GM21447 (cell line): Measurements from ENCODE around the gene DLG2.

Source experiments
- ATAC-seq: cut with Tn5 transposase; IDR thresholded peaks from one replicate; pipeline ENCODE4 v1.9.1; 2021; ENCODE audit not compliant: unreplicated experiment

Gene DLG2

DNA sequence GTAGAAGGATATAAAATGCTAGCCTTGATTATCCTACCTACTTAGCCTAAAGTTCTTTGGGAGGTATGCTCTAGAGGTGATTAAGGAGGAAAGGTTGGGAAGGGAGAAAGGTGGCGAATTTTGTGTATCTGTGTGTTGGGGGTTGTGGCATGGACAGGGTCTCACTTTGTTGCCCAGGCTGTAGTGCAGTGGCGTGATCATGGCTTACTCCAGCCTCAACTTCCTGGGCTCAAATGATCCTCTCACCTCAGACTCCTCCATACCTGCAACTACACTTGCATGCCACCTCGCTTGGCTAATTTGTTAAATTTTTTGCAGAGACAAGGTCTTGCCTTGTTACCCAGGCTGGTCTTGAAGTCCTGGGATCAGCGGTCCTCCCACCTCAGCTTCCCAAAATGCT lies 1094.8 kb downstream of the DLG2 start:
- ATAC-seq = no peak

DNA sequence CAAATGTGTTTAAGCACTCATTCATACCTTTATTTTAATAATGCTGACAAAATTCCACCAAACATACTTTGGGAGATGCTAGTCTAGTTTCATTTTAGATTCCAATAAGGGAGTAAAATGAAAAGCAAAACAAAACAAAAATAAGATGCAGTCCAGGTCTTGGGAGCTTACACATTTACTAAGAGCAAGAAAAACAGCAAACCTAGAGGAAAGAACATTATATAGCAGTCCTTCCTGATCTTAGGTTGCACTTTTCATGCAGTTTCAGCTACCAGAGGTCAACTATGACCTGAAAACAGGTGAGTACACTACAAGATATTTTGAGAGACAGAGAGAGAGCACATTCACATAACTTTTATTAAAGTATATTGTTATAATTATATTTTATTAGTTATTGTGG lies 1100.9 kb downstream of the DLG2 start:
- ATAC-seq = no peak

DNA sequence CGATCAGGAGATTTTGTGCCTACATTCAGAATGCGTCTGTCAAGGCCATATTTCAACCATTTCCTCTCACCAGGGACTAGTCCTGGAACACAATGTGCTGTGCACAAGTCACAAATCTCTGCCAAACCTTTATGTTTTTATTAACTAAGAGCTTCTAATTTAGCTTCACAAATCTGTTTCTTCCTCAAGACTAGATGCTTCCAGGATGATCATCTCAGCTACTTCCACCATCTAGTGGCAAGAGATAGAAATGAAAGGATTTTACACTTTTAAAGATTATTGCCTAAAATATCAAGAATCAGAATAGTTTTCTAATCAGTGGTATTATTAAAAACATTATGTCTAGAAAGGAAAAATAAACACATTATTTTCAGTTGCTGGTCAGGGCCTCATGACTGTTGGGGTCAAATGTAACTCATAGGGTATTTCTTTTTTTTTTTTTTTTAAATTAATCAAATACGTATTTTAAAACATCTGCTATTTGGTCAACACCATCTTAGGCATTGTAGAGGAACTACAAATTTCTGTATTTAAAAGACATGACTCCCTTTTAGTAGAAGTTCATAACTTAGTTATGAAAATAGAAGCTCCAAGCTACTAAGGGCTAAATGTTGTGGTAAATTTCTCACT lies 1102.6 kb downstream of the DLG2 start:
- no peak for ATAC-seq

DNA sequence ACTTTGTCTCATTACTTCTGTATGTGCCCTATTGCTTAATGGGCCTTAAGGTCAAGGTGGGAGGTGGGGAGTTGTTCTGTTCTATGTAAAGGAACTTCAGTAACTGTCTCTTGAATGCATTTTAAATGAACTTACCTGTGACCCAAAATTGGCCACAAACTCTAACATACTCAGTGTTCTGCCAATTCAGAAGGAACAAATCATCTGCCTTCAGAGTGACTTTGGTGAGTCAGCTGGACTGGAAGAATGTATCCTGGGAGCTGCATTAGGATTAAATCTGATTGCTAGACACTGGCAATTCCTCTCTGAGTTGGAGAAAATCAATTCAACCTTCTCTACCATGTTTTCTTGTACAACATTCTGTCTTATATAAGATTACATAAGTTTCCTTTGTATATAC lies 1104.8 kb downstream of the DLG2 start:
- ATAC-seq = no peak

DNA sequence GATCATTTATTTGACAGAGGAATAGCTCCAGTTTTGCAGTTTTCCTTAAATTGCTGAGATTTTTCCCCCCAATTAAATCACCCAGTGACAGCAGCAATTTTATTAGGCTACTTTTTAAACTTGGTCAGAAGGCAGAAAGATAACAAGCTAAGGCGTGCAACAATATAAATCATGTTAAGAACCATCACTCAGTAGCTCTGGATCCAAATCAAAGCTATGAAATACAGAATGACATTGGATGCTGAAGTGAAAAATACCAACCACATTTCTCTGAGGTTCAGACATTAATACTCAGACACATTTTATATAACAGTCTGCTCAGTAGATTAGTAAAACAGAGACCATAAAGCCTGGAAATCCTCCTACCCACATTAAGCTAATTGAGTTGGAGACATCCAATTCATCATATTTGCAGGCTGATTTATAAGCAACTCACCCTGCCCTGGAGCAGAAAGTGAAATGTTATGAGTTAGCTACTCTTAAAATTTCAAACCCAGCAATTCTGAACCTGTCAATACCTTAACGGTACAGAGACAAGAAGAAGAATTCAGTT lies 1108.4 kb downstream of the DLG2 start:
- no peak for ATAC-seq

DNA sequence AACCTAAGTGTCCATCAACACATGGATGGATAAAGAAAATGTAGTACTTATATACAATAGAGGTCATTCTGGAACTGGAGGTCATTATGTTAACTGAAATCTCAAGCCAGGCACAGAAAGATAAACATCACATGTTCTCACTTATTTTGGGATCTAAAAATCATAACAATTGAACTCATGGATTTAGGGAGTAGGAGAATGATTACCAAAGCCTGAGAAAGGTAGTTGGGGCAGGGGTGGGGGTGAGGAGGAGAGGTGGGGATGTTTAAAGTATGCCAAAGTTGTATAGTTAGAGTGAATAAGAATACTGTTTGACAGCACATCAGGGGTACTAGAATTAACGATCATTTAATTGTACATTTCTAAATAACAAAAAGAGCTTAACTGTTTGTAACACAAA lies 1112.7 kb downstream of the DLG2 start:
- ATAC-seq = no peak

DNA sequence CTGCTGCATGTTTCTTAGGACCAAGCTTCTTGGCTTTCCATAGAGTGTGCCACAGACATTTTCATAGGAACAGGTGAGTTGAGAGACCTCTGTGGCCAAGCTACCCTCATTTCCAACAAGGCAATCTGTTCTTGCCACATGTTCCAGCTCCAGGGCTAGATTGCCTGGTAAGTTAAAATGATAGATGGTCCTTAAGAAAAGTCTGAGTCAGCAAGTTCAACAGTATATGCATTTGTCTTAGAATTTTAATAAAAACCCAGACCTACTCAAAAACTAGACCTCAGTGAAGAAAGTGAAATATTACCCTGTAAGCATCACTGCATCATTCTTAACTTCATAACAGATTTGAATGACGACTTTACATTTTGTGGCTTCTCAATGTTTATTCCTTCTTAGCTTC lies 1123.6 kb downstream of the DLG2 start:
- ATAC-seq = no peak

DNA sequence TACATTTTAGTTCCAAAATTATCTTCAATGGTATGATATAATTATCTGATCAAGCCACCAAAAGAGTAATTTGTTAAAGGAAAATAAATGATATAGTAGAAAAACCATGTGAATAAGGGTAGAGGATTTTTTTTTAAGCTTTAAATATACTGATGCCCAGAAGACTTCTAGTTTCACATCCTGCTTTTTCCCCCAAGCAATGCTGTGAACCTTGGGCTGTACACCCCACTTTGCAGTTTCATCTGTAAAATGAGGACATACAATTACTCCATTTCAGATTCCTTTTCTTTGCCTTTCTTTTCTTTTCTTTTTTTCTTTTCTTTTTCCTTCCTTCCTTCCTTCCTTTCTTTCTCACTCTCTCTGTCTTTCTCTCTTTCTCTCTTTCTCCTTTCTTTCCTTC lies 1125.4 kb downstream of the DLG2 start:
- no peak for ATAC-seq

DNA sequence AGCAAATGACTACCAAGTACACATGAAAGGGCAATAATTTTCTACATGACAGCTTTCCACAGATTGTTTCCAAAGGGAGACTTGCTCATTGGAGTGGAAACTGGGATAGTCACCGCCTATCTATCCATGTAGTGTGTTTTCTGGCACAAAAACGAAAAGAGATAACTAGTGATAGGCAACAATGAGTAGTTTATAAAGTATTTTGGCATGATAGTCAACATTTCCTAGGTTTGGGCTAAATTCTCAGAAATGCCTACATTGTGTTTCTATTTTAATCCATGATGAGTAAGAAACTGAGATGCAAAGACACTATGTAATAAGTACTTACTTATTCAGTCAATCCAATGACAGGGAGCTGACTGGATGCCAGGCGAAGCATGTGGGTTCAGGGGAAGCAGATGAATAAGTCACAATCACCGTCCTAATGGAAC lies 1129.1 kb downstream of the DLG2 start:
- no peak for ATAC-seq

DNA sequence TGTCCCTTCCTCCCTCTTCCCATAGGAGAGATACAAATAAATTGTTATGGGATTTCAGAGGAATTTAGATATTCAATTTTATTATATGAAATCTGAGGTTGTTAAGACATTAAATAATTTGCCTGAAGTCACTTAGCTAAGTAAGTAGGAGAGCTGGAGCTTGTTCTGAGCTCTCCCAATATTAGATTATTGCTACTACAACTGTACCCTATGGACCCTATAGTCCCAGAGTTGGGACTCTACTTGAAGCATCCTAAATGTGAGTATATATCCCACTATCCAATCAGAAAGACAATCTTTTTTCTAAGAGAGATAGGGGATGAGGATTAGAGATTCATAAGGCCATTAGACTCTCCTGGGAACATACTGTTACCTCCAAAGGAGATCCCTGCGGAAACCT lies 1130.0 kb downstream of the DLG2 start:
- no peak for ATAC-seq

DNA sequence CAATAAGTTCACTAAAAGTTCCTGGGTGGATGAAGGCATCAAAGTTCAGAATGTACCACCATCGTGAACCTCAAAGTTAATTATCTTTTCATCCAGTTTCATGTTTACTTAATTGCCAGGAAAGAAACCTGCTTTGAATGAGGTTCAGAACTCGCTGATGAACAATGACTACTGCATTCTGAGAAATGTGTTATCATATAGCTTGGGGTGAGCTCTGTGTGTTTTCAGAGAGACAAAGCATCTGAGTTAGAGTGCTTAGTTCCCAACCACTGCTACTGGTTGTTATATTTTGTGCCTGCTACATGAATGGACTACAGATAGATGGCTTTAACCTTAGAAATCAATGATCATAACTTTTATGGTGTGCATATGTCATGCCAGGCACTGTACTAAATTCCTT lies 1131.0 kb downstream of the DLG2 start:
- no peak for ATAC-seq

DNA sequence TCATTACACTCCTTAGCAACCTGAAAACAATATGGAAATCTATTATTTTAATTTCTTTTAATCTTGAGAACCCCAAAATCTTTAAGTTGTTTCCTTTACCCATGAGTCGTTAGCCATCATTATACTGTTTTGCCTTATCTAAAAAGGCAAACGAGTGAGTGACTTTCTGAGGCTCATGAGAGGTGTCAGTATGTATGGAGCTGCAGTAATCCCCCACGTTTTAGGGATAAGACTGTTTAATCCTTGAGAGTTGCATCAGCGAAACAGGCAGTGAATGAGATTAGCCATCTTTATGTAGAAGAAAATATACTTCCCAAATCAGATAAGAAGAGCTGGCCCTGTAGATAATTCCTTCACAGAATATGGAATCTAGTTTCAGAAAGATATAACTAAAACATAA lies 1147.0 kb downstream of the DLG2 start:
- no peak for ATAC-seq

DNA sequence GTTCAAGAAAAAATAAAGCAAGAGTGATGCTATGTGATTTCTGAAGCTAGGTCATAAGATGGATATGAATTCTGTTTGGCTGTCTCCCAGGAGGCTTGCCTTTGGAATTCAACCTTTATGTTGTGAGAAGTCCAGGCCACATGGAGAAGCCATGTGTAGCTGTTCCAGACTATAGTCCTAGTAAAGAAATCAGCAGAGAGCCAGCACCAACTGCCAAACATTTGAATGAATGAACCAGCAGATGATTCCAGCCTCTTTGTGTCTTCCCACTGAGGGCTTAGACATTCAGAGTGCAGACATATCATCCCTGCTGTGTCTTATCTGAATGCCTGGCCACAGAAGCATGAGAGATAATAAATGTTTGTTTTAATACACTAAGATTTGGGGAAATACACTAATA lies 1150.6 kb downstream of the DLG2 start:
- no peak for ATAC-seq

DNA sequence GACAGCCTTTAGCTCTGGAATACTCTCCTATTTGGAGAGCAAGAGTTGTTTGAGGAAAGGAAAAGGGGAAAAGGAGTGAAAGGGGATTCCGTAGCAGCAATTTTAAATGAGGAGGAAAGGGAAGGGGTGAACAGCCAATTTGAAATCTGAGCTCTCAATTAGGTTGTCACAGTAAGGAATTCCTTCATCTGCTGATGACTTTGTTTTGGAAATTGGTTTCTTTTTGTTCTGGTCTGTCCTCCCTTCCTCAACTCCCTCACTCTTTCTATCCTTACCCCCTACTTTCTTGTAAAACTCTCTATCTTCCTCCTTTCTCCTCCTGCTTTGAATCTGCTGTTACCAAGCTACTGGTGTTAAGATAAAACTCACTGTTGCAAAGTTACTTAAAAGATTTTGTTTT lies 1155.6 kb downstream of the DLG2 start:
- no peak for ATAC-seq

DNA sequence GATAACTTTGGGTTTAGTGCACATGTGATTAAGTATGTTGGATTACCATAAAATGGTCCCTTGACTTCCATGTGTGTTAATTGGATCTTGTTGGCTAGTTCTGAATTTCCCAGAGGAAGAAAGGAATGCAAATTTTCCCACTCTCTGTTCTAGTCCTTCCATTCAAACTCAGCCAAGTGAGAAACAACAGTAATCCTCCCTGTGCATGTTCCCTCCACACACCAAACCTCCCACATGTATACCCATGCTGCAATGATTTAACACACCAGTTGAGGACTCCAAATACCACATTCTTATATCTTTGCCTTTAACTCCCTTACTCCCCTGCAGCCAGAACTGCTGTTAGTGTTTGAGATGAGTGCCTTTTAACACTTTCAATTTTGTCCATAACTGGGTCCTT lies 1158.9 kb downstream of the DLG2 start:
- ATAC-seq = no peak

DNA sequence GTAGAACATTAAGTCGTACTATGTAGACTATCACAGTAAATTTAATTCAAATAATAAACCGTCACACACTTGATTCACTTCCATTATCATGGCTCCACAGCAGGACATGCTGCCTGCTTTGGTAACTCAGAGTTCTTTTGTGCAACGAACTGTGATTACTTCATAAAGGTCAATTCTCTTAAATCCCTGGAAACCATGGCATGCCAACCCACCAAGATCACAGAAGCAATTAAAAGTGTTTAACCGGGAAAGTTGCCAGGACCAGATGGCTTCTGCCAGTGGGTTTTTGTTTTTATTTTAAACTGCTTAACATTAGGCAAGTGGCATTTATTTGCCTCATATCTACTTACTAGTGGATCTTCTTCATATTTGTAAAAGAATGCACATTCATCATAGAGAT lies 1162.1 kb downstream of the DLG2 start:
- ATAC-seq = no peak

DNA sequence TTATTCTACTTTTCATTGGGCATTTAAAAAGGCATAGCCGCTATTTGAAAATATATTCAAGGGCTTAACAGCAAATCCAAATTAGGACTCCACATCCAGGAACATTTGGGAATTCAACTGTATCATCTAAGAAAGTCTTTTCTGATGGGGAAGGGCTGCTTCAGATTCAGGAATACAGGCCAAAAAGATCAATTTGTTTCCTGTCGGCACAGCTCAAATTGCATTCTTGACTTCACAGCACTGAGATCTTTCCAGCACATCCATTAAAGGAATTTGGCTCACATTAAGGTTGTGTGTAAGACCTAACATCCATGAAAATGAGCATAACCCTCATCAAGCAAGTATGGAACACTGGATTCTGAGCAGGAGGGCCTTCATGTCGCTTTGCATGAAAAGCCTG lies 1171.5 kb downstream of the DLG2 start:
- ATAC-seq = no peak

DNA sequence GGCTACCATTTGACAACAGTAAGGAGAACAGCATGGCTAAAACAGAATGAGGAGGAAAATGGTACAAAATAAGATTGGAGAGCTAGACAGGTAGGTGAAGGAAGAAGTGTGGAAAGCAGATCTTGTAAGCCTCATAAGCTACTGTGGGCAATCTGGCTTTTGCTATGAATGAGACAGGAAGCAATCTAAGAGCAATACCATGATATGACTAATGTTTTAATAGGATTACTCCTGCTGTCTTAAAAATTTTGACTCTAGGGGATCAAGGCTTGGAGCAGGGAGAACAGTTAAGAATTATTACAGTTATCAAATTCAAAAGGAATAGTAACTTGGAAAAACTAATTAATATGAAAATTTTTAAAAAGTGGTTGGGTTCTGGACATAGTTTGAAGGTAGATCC lies 1174.9 kb downstream of the DLG2 start:
- ATAC-seq = no peak

DNA sequence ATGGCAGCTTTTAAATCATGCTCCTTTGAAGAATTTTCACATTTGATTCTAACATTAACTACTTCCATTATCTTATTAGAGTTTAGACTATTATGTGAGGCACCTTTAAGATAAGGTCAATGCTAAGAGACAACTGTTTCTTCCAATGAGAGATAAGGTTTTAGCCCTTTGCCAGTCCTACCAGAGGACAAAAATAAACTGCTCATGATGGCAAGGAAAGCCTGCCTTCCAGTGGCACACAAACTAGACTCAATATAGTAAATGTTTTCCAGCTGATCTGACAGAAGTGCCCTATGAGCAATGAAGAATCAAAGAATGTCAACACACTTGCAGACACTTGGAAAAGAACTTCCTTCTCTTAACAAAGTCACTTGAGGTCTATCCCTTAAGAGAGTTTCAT lies 1188.6 kb downstream of the DLG2 start:
- ATAC-seq = no peak

DNA sequence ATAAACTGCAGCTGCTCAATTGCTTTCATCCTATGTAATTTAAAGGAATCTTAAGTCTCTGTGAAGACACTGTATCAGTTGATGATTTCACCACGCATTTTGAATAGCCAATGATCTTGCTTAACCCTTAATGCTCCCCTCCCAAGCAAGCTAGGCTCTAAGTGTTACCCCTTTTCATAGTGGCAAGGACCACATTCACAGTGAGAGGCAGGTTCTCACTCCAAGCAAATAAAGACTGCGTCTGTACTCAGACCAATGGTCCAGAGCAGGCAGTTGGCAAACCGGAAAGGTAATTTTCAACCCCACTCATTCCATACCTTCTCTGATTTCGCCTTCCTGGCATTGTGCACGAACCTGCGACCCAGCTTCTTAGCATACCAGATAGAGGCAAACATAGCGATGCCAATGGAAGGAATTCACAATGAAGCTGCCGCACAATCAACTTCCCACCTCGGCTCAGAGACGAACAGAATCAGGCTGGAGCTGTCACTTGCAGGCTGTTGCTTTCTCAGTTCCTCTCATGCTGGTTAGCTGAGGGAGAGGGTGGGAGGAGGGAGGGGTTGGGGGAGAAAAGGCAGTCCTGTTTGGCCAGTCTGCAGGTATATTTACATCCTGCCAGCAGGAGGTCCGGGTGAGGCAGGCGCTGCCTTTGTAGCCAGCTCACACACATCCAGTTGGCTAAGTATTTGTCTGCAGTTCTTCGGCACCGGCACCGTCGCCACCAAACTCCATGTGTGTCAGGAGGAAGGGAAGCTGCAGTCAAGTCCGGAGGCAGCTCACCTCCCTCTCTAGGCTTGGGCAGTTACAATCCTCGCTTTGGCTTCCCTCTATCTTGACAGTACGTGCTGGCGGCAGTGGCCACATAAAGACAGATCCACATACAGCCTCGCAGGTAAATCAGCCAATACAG lies 1189.8 kb downstream of the DLG2 start:
- peak; percentile 88 for ATAC-seq

DNA sequence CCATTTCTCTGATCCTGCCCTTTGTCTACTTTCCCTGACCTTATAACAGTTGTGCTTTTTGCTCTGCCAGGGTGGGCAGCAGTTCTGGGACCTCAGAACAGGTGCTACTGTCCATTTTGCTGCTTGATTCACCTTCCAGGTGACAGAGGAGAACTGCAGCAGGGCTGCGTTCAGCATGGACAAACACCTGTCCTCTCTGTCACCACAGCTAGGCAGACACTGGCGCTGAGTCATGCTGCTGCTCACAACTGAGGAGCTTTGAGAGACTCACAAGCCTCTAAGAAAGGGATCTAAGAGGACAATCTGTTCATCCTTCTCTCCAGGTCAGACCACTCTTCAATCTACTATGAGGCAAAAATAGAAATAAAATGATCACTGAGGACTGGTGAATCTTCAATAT lies 1196.5 kb downstream of the DLG2 start:
- ATAC-seq = no peak

DNA sequence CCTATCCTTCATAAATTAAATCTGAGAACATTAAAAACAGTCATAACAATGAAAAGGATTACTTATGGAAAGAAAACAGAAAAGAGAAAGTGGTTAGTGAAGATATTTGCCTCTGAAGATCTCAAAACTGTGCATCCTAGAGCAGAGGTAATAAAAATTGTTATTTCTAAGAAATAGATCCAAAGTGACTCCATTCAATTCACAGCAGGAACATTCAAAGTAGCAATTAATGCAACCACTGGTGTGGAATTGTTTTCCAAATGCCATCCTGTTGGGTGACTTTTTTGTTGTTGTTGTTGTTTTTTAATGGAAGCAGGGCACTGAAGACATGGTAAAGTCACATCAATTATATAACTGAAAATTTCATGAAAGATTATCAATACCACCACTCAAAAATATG lies 1201.5 kb downstream of the DLG2 start:
- ATAC-seq = no peak
